H1 (cell line): Measurements from ENCODE around the gene RASGEF1B. TPM values are rescaled to one million over a fixed set of nuclear protein-coding genes. Genes with fewer than 3 reads are reported as not detected.

Experiments used
- CTCF ChIA-PET: fragments of 300-600 bp; sonication (Branson Sonifier 250); formaldehyde crosslinking; loops from one replicate; lab custom pipeline; 2021; ENCODE audit not compliant: partially characterized antibody; lab: Charles Lee
- POLR2A ChIA-PET: fragments of 300-600 bp; sonication (Branson Sonifier 250); formaldehyde crosslinking; loops from one replicate; lab custom pipeline; 2021; ENCODE audit warnings: inconsistent platforms; ENCODE audit not compliant: partially characterized antibody; lab: Charles Lee
- DNase-seq, 2 experiments: peaks; one replicate each; pipeline versions ENCODE4 v3.0.0 to v3.0.0-alpha.2; 2010 to 2022; ENCODE audit warnings: low spot score in 2 of 2, low read depth in 1 of 2, mixed read lengths in 1 of 2
- FAIRE-seq: peaks from 2 replicates; lab custom pipeline; 2011; peaks lifted over from hg19 to GRCh38; lab: Jason Lieb, UNC
- H2AFZ ChIP-seq: 2 replicates; pipeline ENCODE4 v1.8.1; 2012; ENCODE audit warnings: low read length, inconsistent platforms
- H2AK5ac ChIP-seq: 2 replicates; pipeline ENCODE4 v1.6.1; 2013; ENCODE audit warnings: low read depth, low read length
- H2BK120ac ChIP-seq: replicated peaks from 2 replicates; pipeline ENCODE3; 2013; ENCODE audit warnings: low read depth, low read length, inconsistent platforms
- H2BK12ac ChIP-seq: 2 replicates; pipeline ENCODE4 v1.6.1; 2013; ENCODE audit warnings: low read depth, low read length
- H2BK15ac ChIP-seq: 2 replicates; pipeline ENCODE4 v1.6.1; 2013; ENCODE audit warnings: low read length
- H2BK20ac ChIP-seq: 2 replicates; pipeline ENCODE4 v1.6.1; 2013; ENCODE audit warnings: low read length
- H2BK5ac ChIP-seq: 2 replicates; pipeline ENCODE4 v1.6.1; 2013; ENCODE audit warnings: low read depth, low read length
- H3K14ac ChIP-seq: 2 replicates; pipeline ENCODE4 v1.6.1; 2013; ENCODE audit warnings: inconsistent platforms; ENCODE audit not compliant: insufficient read length
- H3K18ac ChIP-seq: 2 replicates; pipeline ENCODE4 v1.6.1; 2013; ENCODE audit warnings: low read length; ENCODE audit errors: extremely low read depth
- H3K23ac ChIP-seq: 2 replicates; pipeline ENCODE4 v1.6.1; 2013; ENCODE audit warnings: inconsistent platforms; ENCODE audit not compliant: insufficient read length
- H3K23me2 ChIP-seq: 2 replicates; pipeline ENCODE4 v1.6.1; 2013; ENCODE audit warnings: low read depth, low read length
- H3K27ac ChIP-seq: 2 replicates; pipeline ENCODE4 v1.6.1; 2011; ENCODE audit warnings: low read depth, low read length, inconsistent platforms
- H3K27me3 ChIP-seq, 4 experiments: replicated peaks in 1 of 4; 1 replicate in 1 of 4; 2 replicates in 3 of 4; pipeline versions ENCODE4 v1.6.1 to v1.8.1; 2011 to 2013; ENCODE audit warnings: low read length in 3 of 4, mild to moderate bottlenecking in 3 of 4, inconsistent platforms in 2 of 4, mixed read lengths in 2 of 4, moderate library complexity in 1 of 4; ENCODE audit not compliant: control insufficient read depth in 3 of 4, insufficient read depth in 3 of 4; ENCODE audit errors: extremely low read depth in 1 of 4
- H3K36me3 ChIP-seq, 4 experiments: 2 replicates each; pipeline versions ENCODE4 v1.6.1 to v1.8.1; 2011 to 2013; ENCODE audit warnings: mild to moderate bottlenecking in 4 of 4, low read length in 3 of 4, moderate library complexity in 2 of 4, control low read depth in 1 of 4, inconsistent platforms in 1 of 4; ENCODE audit not compliant: insufficient read depth in 4 of 4, control insufficient read depth in 2 of 4
- H3K4ac ChIP-seq: replicated peaks from 2 replicates; pipeline ENCODE3; 2013; ENCODE audit warnings: low read length, low read depth, mixed read lengths, inconsistent platforms; ENCODE audit not compliant: insufficient read length
- H3K4me1 ChIP-seq, 4 experiments: replicated peaks in 1 of 4; 1 replicate in 1 of 4; 2 replicates in 3 of 4; pipeline versions ENCODE4 v1.6.1 to v1.8.1; 2011 to 2013; ENCODE audit warnings: low read length in 3 of 4, inconsistent platforms in 2 of 4, mixed read lengths in 1 of 4; ENCODE audit not compliant: insufficient read depth in 4 of 4, control insufficient read depth in 3 of 4
- H3K4me2 ChIP-seq, 2 experiments: 2 replicates each; pipeline versions ENCODE4 v1.6.1 to v1.8.1; 2011 to 2013; ENCODE audit warnings: low read depth in 2 of 2, low read length in 2 of 2, control low read depth in 1 of 2, inconsistent platforms in 1 of 2, mild to moderate bottlenecking in 1 of 2; ENCODE audit not compliant: insufficient read depth in 1 of 2
- H3K4me3 ChIP-seq, 4 experiments: fragments of 200-600, 300-600 bp in 1 of 4; sonication (generic), shearing (Covaris generic), sonication (Bioruptor Twin) in 1 of 4; 2 replicates each; pipeline versions ENCODE4 v1.5.1 to v1.8.1; 2011 to 2016; ENCODE audit warnings: low read length in 4 of 4, low read depth in 3 of 4, control low read depth in 2 of 4, inconsistent platforms in 2 of 4, mild to moderate bottlenecking in 2 of 4, mixed read lengths in 1 of 4, moderate library complexity in 1 of 4; ENCODE audit not compliant: insufficient read depth in 2 of 4; ENCODE audit errors: extremely low read depth in 1 of 4
- H3K56ac ChIP-seq: replicated peaks from 2 replicates; pipeline ENCODE3; 2013; ENCODE audit warnings: low read depth, mild to moderate bottlenecking, mixed read lengths, low read length, inconsistent platforms; ENCODE audit not compliant: insufficient read length
- H3K79me1 ChIP-seq: 2 replicates; pipeline ENCODE4 v1.6.1; 2013; ENCODE audit warnings: low read depth, low read length, control low read depth
- H3K79me2 ChIP-seq, 2 experiments: 2 replicates each; pipeline versions ENCODE4 v1.6.1 to v1.8.1; 2012 to 2013; ENCODE audit warnings: low read length in 2 of 2, mild to moderate bottlenecking in 2 of 2, inconsistent platforms in 1 of 2; ENCODE audit not compliant: insufficient read depth in 2 of 2, control insufficient read depth in 1 of 2
- H3K9ac ChIP-seq, 4 experiments: replicated peaks in 1 of 4; 1 replicate in 1 of 4; 2 replicates in 3 of 4; pipeline versions ENCODE4 v1.6.1 to v1.8.1; 2011 to 2013; ENCODE audit warnings: low read depth in 3 of 4, low read length in 3 of 4, control low read depth in 2 of 4, mild to moderate bottlenecking in 2 of 4, moderate library complexity in 2 of 4, inconsistent platforms in 1 of 4; ENCODE audit errors: extremely low read depth in 1 of 4
- H3K9me3 ChIP-seq, 2 experiments: 2 replicates each; pipeline versions ENCODE4 v1.6.1 to v1.8.1; 2012 to 2013; ENCODE audit warnings: mild to moderate bottlenecking in 2 of 2, moderate library complexity in 2 of 2, control low read depth in 1 of 2, inconsistent platforms in 1 of 2, low read depth in 1 of 2, low read length in 1 of 2, mixed read lengths in 1 of 2; ENCODE audit not compliant: insufficient read depth in 2 of 2
- H4K20me1 ChIP-seq, 2 experiments: replicated peaks in 1 of 2; 2 replicates each; pipeline versions ENCODE3 to v1.8.1; 2011 to 2013; ENCODE audit warnings: inconsistent platforms in 2 of 2, low read length in 2 of 2, mild to moderate bottlenecking in 1 of 2; ENCODE audit not compliant: insufficient read depth in 2 of 2, control insufficient read depth in 1 of 2
- H4K5ac ChIP-seq: 2 replicates; pipeline ENCODE4 v1.6.1; 2013; ENCODE audit warnings: low read length, low read depth, mixed read lengths, inconsistent platforms; ENCODE audit not compliant: insufficient read length
- H4K8ac ChIP-seq: 2 replicates; pipeline ENCODE4 v1.8.0; 2013; ENCODE audit warnings: mild to moderate bottlenecking, moderate library complexity, low read length, inconsistent platforms; ENCODE audit not compliant: insufficient read depth; ENCODE audit errors: extremely low read depth
- H4K91ac ChIP-seq: replicated peaks from 2 replicates; pipeline ENCODE3; 2013; ENCODE audit warnings: low read length, mixed read lengths, inconsistent platforms; ENCODE audit not compliant: insufficient read length
- BCL11A ChIP-seq, 2 experiments: IDR thresholded peaks; one replicate each; pipeline ENCODE4 v1.6.1; 2011; ENCODE audit warnings: low read depth in 2 of 2, low read length in 2 of 2, mild to moderate bottlenecking in 2 of 2
- JUND ChIP-seq: IDR thresholded peaks from 2 replicates; pipeline ENCODE4 v1.6.1; 2011; ENCODE audit warnings: mild to moderate bottlenecking, improper control_type of control experiment, low read length
- KDM1A ChIP-seq: fragments of 200-600, 300-600 bp; sonication (generic); IDR thresholded peaks from 2 replicates; pipeline ENCODE4 v1.7.1; 2016; ENCODE audit warnings: mild to moderate bottlenecking, low read length, borderline replicate concordance
- NRF1 ChIP-seq: IDR thresholded peaks from 2 replicates; pipeline ENCODE4 v1.6.1; 2011; ENCODE audit warnings: mild to moderate bottlenecking, low read depth, low read length, improper control_type of control experiment
- POLR2A ChIP-seq, 2 experiments: IDR thresholded peaks; 1 replicate in 1 of 2; 2 replicates in 1 of 2; pipeline ENCODE4 v1.6.1; 2011; ENCODE audit warnings: low read depth in 2 of 2, low read length in 2 of 2, mild to moderate bottlenecking in 2 of 2; ENCODE audit errors: control extremely low read depth in 1 of 2
- POLR2AphosphoS5 ChIP-seq: IDR thresholded peaks from 2 replicates; pipeline ENCODE4 v1.6.1; 2011; ENCODE audit warnings: low read depth, low read length
- POU5F1 ChIP-seq: IDR thresholded peaks from 2 replicates; pipeline ENCODE4 v1.6.1; 2011; ENCODE audit warnings: low read depth, mild to moderate bottlenecking, low read length, moderate library complexity
- RXRA ChIP-seq: IDR thresholded peaks from 2 replicates; pipeline ENCODE4 v1.6.1; 2011; ENCODE audit warnings: low read depth, mild to moderate bottlenecking, low read length, moderate library complexity; ENCODE audit not compliant: insufficient read depth
- SP1 ChIP-seq: IDR thresholded peaks from 2 replicates; pipeline ENCODE4 v1.6.1; 2011; ENCODE audit warnings: low read depth, low read length
- SP4 ChIP-seq: IDR thresholded peaks from 2 replicates; pipeline ENCODE4 v1.6.1; 2012; ENCODE audit warnings: low read length, inconsistent platforms
- TAF1 ChIP-seq: IDR thresholded peaks from 2 replicates; pipeline ENCODE4 v1.6.1; 2011; ENCODE audit warnings: mild to moderate bottlenecking, low read depth, low read length
- TBP ChIP-seq: IDR thresholded peaks from 2 replicates; pipeline ENCODE4 v1.6.1; 2011; ENCODE audit warnings: low read depth, low read length, improper control_type of control experiment
- YY1 ChIP-seq: IDR thresholded peaks from 2 replicates; pipeline ENCODE4 v1.6.1; 2011; ENCODE audit warnings: low read depth, mild to moderate bottlenecking, low read length
- whole genome bisulfite sequencing, 2 experiments: shearing (Covaris generic) in 1 of 2; methylation state at CpG; one replicate each; pipeline versions ENCODE4 v1.1.6 to v1.1.7; 2013 to 2015; ENCODE audit warnings: low lambda C conversion rate in 2 of 2, mixed read lengths in 2 of 2, inconsistent platforms in 1 of 2, low coverage in 1 of 2, missing lambda C conversion rate in 1 of 2; ENCODE audit not compliant: insufficient replicate concordance in 2 of 2, insufficient coverage in 1 of 2, insufficient read length in 1 of 2; ENCODE audit errors: extremely low coverage in 1 of 2, missing lambda C conversion rate in 1 of 2; 5-methylcytosine and 5-hydroxymethylcytosine counted together
- polyA plus RNA-seq, 7 experiments: library from polyadenylated mRNA; depleted of rRNA in 3 of 7; stranded (reverse) in 5 of 7; unstranded in 2 of 7; fragments of >200 nt in 5 of 7; fragments of 200-250 nt in 2 of 7; gene quantifications; 1 replicate in 5 of 7; 2 replicates in 1 of 7; 4 replicates in 1 of 7; pipeline versions ENCODE4 v1.2.1 to v1.2.3, GENCODE V29; 2011 to 2013; ENCODE audit warnings: missing spikeins in 2 of 7, mixed read lengths in 2 of 7
- total RNA-seq: library from RNA; stranded (reverse); fragmentation: NEBNext Ultra II Directional; extraction: Animal tissue kit (Norgen Biotek cat#: 25700); gene quantifications from 2 replicates; pipeline ENCODE4 v1.2.1, GENCODE V29; 2021
- TF ChIP-seq, protein P1 (sequence below): IDR thresholded peaks from 2 replicates; pipeline ENCODE4 v1.6.1; 2011; ENCODE audit warnings: low read depth, mild to moderate bottlenecking, low read length; ENCODE audit not compliant: insufficient read depth
- TF ChIP-seq, protein P2 (sequence below): IDR thresholded peaks from 2 replicates; pipeline ENCODE4 v1.6.1; 2012; ENCODE audit warnings: inconsistent platforms

Gene RASGEF1B
- total and polyA plus RNA-seq, 2 of the 8 experiments (the other 6 are each of a cell fraction or from before 2014, with no cell fraction given), result 1.6 to 4.7 TPM

DNA sequence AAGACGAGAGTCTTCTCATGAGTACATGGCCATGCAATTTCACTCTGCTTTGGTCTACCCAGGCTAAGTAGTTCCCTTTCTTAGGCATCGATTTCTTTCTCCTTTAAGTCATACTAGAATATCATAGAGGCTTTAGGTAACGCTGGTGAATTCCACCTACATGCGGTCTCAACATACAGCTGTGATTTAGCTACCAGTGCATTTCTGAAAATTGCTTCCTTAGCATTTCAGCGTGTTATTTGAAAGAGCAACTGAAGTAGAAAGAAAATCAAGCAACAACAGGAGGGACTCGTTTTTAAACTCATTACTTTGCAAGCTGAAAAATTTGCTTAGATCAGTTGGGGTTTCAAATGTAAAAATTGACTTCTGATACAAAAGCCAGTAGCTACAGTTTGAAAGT lies 48.1 kb upstream of the RASGEF1B start:
- Histone ChIP-seq H3K9me3 (no peaks in the 10 kb centered on the region), H3K36me3 (no peaks in the 10 kb centered on the region), H3K4me2 (no peak overlapping the region), H3K27me3 (no peaks in the 10 kb centered on the region), H3K79me1 (no peaks in the 10 kb centered on the region), H2BK15ac (no peak overlapping the region), H3K18ac (no peak overlapping the region), H3K4ac (no peak overlapping the region), H2BK20ac (no peak overlapping the region), H4K8ac (no peak overlapping the region), H3K4me1 (peaks cover 0 to 8% (median 5%) of the 10 kb centered on the region in 4 experiments; a peak in 2 of 7 replicates), H3K79me2 (no peaks in the 10 kb centered on the region), H3K4me3 (no peak overlapping the region), H3K9ac (no peak overlapping the region), H2BK12ac (no peak overlapping the region), H4K5ac (no peak overlapping the region), H2BK5ac (no peak overlapping the region), H3K14ac (no peak overlapping the region), H3K23me2 (no peaks in the 10 kb centered on the region), H3K23ac (no peak overlapping the region), H2BK120ac (no peak overlapping the region), H4K20me1 (no peaks in the 10 kb centered on the region), H3K56ac (no peak overlapping the region), H3K27ac (no peak overlapping the region), H4K91ac (no peak overlapping the region), H2AK5ac (no peak overlapping the region), H2AFZ (no peak overlapping the region)
- POLR2A ChIA-PET, result no interaction called here
- DNase-seq (no peak), FAIRE-seq (no peak)
- 87% methylated on average over 6 of the region's 6 CpGs; no CpG with 5 or more reads in 1 of the 2 experiments for WGBS, 2 experiments
- CTCF ChIA-PET, result interaction anchor here (1.2 to 1.6 kb wide), 3 partner anchors 50 to 54 kb away, joined by 3 to 5 read pairs (median 4); no protein-coding TSS in a partner anchor
- no peak for TF ChIP-seq POLR2A (IDR thresholded peaks at IDR 0.05; ENCODE audit: control extremely low read depth in 1 of 2, low read depth in 2 of 2, low read length in 2 of 2)
- TF ChIP-seq TAF1, result no peak
- TF ChIP-seq, protein P1, sequence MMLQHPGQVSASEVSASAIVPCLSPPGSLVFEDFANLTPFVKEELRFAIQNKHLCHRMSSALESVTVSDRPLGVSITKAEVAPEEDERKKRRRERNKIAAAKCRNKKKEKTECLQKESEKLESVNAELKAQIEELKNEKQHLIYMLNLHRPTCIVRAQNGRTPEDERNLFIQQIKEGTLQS, result no peak
- TF ChIP-seq POU5F1, result no peak
- no peak for TF ChIP-seq RXRA
- TF ChIP-seq TBP, result no peak
- TF ChIP-seq POLR2AphosphoS5, result no peak
- TF ChIP-seq, protein P2, sequence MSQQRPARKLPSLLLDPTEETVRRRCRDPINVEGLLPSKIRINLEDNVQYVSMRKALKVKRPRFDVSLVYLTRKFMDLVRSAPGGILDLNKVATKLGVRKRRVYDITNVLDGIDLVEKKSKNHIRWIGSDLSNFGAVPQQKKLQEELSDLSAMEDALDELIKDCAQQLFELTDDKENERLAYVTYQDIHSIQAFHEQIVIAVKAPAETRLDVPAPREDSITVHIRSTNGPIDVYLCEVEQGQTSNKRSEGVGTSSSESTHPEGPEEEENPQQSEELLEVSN, result no peak
- no peak for TF ChIP-seq KDM1A
- no peak for TF ChIP-seq NRF1
- TF ChIP-seq JUND, result no peak
- no peak for TF ChIP-seq SP1
- TF ChIP-seq BCL11A (IDR thresholded peaks at IDR 0.05; ENCODE audit: low read depth in 2 of 2, low read length in 2 of 2), result no peak
- no peak for TF ChIP-seq YY1
- no peak for TF ChIP-seq SP4
